Activated T-cell treated with anti-CD3 and anti-CD28 coated beads, Interleukin-2, amount 50 U/mL, for 4 hours (primary cell): Measurements from ENCODE around the gene AMBRA1. TPM values are rescaled to one million over a fixed set of nuclear protein-coding genes. Genes with fewer than 3 reads are reported as not detected.

Experiments
- ATAC-seq, 2 donors: fragments of 200-7000 bp; cut with Tn5 transposase; one replicate each; pipeline ENCODE4 v1.10.0; 2021
- DNase-seq: peaks from one replicate; pipeline ENCODE4 v3.0.0-alpha.2; 2020
- H3K27me3 Mint-ChIP-seq: one replicate; pipeline ENCODE4 v1.8.0; 2021; ENCODE audit warnings: low read depth, mixed read lengths
- H3K36me3 Mint-ChIP-seq: one replicate; pipeline ENCODE4 v1.8.0; 2022; ENCODE audit warnings: mixed read lengths; ENCODE audit not compliant: insufficient read depth
- H3K4me1 Mint-ChIP-seq: one replicate; pipeline ENCODE4 v1.8.0; 2021; ENCODE audit warnings: low read depth, mixed read lengths
- H3K4me3 Mint-ChIP-seq: one replicate; pipeline ENCODE4 v1.8.0; 2021; ENCODE audit warnings: mild to moderate bottlenecking, moderate library complexity, mixed read lengths
- H3K9me3 Mint-ChIP-seq: one replicate; pipeline ENCODE4 v1.8.0; 2021; ENCODE audit warnings: mixed read lengths
- total RNA-seq, 3 donors: library from RNA; stranded (reverse); gene quantifications; one replicate each; pipeline ENCODE4 v1.2.1, GENCODE V29; 2021

AMBRA1 gene
- total RNA-seq, 3 donors from 2014 or later = 30.7 to 36.1 (median 31.7) TPM

- DNase-seq = no peak
- no peak for ATAC-seq
- Mint-ChIP-seq H3K4me3 (no peak overlapping the region), H3K36me3 (peaks cover 13% of the 10 kb centered on the region), H3K27me3 (no peaks in the 10 kb centered on the region), H3K4me1 (peaks cover 7% of the 10 kb centered on the region), H3K9me3 (no peaks in the 10 kb centered on the region)
Observed at GRCh38 chr11:46630237-46630636, 36.4 kb upstream of the AMBRA1 start.

- H3K4me1 Mint-ChIP-seq = peaks cover 11% of the 10 kb centered on the region
- H3K4me3 Mint-ChIP-seq = no peak overlapping the region
- no peaks in the 10 kb centered on the region for H3K9me3 Mint-ChIP-seq
- DNase-seq (no peak), ATAC-seq (no peak)
- peaks cover 18% of the 10 kb centered on the region for H3K36me3 Mint-ChIP-seq
- H3K27me3 Mint-ChIP-seq = no peaks in the 10 kb centered on the region
Observed at GRCh38 chr11:46628961-46629360, 35.1 kb upstream of the AMBRA1 start.

GRCh38 chr11:46625406-46625805 is 31.6 kb upstream of the AMBRA1 start:
- no peak for ATAC-seq
- Mint-ChIP-seq H3K9me3 (no peaks in the 10 kb centered on the region), H3K4me3 (no peak overlapping the region), H3K27me3 (no peaks in the 10 kb centered on the region), H3K36me3 (peaks cover 22% of the 10 kb centered on the region), H3K4me1 (peaks cover 19% of the 10 kb centered on the region)
- DNase-seq = no peak

- DNase-seq (no peak), ATAC-seq (no peak)
- Mint-ChIP-seq H3K4me1 (peaks cover 34% of the 10 kb centered on the region), H3K27me3 (no peaks in the 10 kb centered on the region), H3K36me3 (peaks cover 13% of the 10 kb centered on the region), H3K9me3 (no peaks in the 10 kb centered on the region), H3K4me3 (peak overlapping the region; percentile 87)
Observed at GRCh38 chr11:46618837-46619236, 25.0 kb upstream of the AMBRA1 start.

GRCh38 chr11:46617972-46618314 is 24.1 kb upstream of the AMBRA1 start:
- Mint-ChIP-seq H3K27me3 (no peaks in the 10 kb centered on the region), H3K9me3 (no peaks in the 10 kb centered on the region), H3K4me3 (peak overlapping the region; percentile 87), H3K4me1 (peaks cover 34% of the 10 kb centered on the region), H3K36me3 (peaks cover 13% of the 10 kb centered on the region)
- no peak for DNase-seq
- no peak for ATAC-seq

- peaks cover 8% of the 10 kb centered on the region for H3K36me3 Mint-ChIP-seq
- H3K4me3 Mint-ChIP-seq = peak within 1 kb of the TSS; percentile 87
- no peaks in the 10 kb centered on the region for H3K9me3 Mint-ChIP-seq
- ATAC-seq (peak; percentile 96 to 97), DNase-seq (peak; percentile 89)
- H3K4me1 Mint-ChIP-seq = peaks cover 34% of the 10 kb centered on the region
- H3K27me3 Mint-ChIP-seq = no peaks in the 10 kb centered on the region
Observed at GRCh38 chr11:46617134-46617971, 23.5 kb upstream of the AMBRA1 start, which contains the start of the genes ATG13 and HARBI1. Gene ATG13, plus strand, starts transcription at chr11:46617553. Its CDS starts 26,739 bp downstream, at chr11:46644292. Gene HARBI1, minus strand, starts transcription at chr11:46617227. Its CDS starts 990 bp downstream, at chr11:46616237.

- peak; percentile 24 to 27 for ATAC-seq
- no peak for DNase-seq
Observed at GRCh38 chr11:46616551-46617133, 22.8 kb upstream of the AMBRA1 start.

GRCh38 chr11:46615756-46616155 is 21.9 kb upstream of the AMBRA1 start:
- peaks cover 2% of the 10 kb centered on the region for H3K36me3 Mint-ChIP-seq
- H3K4me1 Mint-ChIP-seq = peaks cover 29% of the 10 kb centered on the region
- DNase-seq = no peak

More at GRCh38 chr11:46616551-46617133, 22.8 kb upstream of the AMBRA1 start:
- Mint-ChIP-seq H3K9me3 (no peaks in the 10 kb centered on the region), H3K27me3 (no peaks in the 10 kb centered on the region), H3K36me3 (peaks cover 5% of the 10 kb centered on the region), H3K4me3 (peak overlapping the region; percentile 87), H3K4me1 (peaks cover 33% of the 10 kb centered on the region)

GRCh38 chr11:46612326-46612725 is 18.5 kb upstream of the AMBRA1 start:
- H3K4me3 Mint-ChIP-seq = no peak overlapping the region
- DNase-seq (no peak), ATAC-seq (no peak)
- peaks cover 14% of the 10 kb centered on the region for H3K4me1 Mint-ChIP-seq
- no peaks in the 10 kb centered on the region for H3K9me3 Mint-ChIP-seq
- H3K27me3 Mint-ChIP-seq = no peaks in the 10 kb centered on the region
- no peaks in the 10 kb centered on the region for H3K36me3 Mint-ChIP-seq

More at GRCh38 chr11:46615756-46616155, 21.9 kb upstream of the AMBRA1 start:
- H3K9me3 Mint-ChIP-seq = no peaks in the 10 kb centered on the region
- no peaks in the 10 kb centered on the region for H3K27me3 Mint-ChIP-seq
- peak overlapping the region; percentile 87 for H3K4me3 Mint-ChIP-seq
- ATAC-seq = no peak

- no peaks in the 10 kb centered on the region for H3K27me3 Mint-ChIP-seq
- no peaks in the 10 kb centered on the region for H3K36me3 Mint-ChIP-seq
- peaks cover 12% of the 10 kb centered on the region for H3K4me1 Mint-ChIP-seq
- no peaks in the 10 kb centered on the region for H3K9me3 Mint-ChIP-seq
- ATAC-seq = no peak
- no peak overlapping the region for H3K4me3 Mint-ChIP-seq
- DNase-seq = no peak
Observed at GRCh38 chr11:46611526-46612304, 17.9 kb upstream of the AMBRA1 start.

GRCh38 chr11:46609386-46609785 is 15.6 kb upstream of the AMBRA1 start:
- Mint-ChIP-seq H3K9me3 (no peaks in the 10 kb centered on the region), H3K27me3 (no peaks in the 10 kb centered on the region), H3K4me1 (peaks cover 3% of the 10 kb centered on the region), H3K36me3 (no peaks in the 10 kb centered on the region), H3K4me3 (no peak overlapping the region)
- ATAC-seq (no peak), DNase-seq (no peak)

GRCh38 chr11:46607516-46607915 is 13.7 kb upstream of the AMBRA1 start:
- H3K4me1 Mint-ChIP-seq = peaks cover 3% of the 10 kb centered on the region
- H3K27me3 Mint-ChIP-seq = no peaks in the 10 kb centered on the region
- DNase-seq = no peak
- no peaks in the 10 kb centered on the region for H3K36me3 Mint-ChIP-seq
- H3K4me3 Mint-ChIP-seq = no peak overlapping the region
- ATAC-seq = no peak
- no peaks in the 10 kb centered on the region for H3K9me3 Mint-ChIP-seq

GRCh38 chr11:46604796-46605195 is 11.0 kb upstream of the AMBRA1 start:
- no peak overlapping the region for H3K4me3 Mint-ChIP-seq
- no peak for DNase-seq
- no peaks in the 10 kb centered on the region for H3K9me3 Mint-ChIP-seq
- ATAC-seq = no peak
- no peaks in the 10 kb centered on the region for H3K27me3 Mint-ChIP-seq
- no peaks in the 10 kb centered on the region for H3K4me1 Mint-ChIP-seq
- H3K36me3 Mint-ChIP-seq = no peaks in the 10 kb centered on the region

- H3K9me3 Mint-ChIP-seq = no peaks in the 10 kb centered on the region
- H3K27me3 Mint-ChIP-seq = no peaks in the 10 kb centered on the region
- H3K4me3 Mint-ChIP-seq = no peak overlapping the region
- DNase-seq (no peak), ATAC-seq (no peak)
- H3K4me1 Mint-ChIP-seq = no peaks in the 10 kb centered on the region
- H3K36me3 Mint-ChIP-seq = no peaks in the 10 kb centered on the region
Observed at GRCh38 chr11:46603704-46604308, 10.0 kb upstream of the AMBRA1 start.
